Right atrium auricular region (tissue), 2 donors: ENCODE data around the gene ATP6V0A4. TPM values are rescaled to one million over a fixed set of nuclear protein-coding genes. Genes with fewer than 3 reads are reported as not detected.

ENCODE experiments used
- DNase-seq: peaks from one replicate; pipeline ENCODE4 v3.0.0-alpha.2; 2019; ENCODE audit warnings: low spot score
- H3K27ac ChIP-seq, 2 donors: fragments of 200-600 bp; sonication (generic); 1 replicate in 1 of 2; 2 replicates in 1 of 2; pipeline ENCODE4 v1.5.1; 2016 to 2019
- H3K27me3 ChIP-seq, 2 donors: fragments of 200-600 bp; sonication (generic); one replicate each; pipeline versions ENCODE4 v1.5.1 to v1.6.0; 2017 to 2019
- H3K36me3 ChIP-seq: fragments of 200-600 bp; sonication (generic); one replicate; pipeline ENCODE4 v1.5.1; 2016
- H3K4me1 ChIP-seq, 2 donors: fragments of 200-600 bp; sonication (generic); one replicate each; pipeline versions ENCODE4 v1.5.1 to v1.6.0; 2017 to 2019
- H3K4me3 ChIP-seq, 2 donors: fragments of 200-600 bp; sonication (generic); 1 replicate in 1 of 2; 2 replicates in 1 of 2; pipeline ENCODE4 v1.5.1; 2017 to 2019; ENCODE audit warnings: mild to moderate bottlenecking in 1 of 2, moderate library complexity in 1 of 2
- H3K9me3 ChIP-seq, 2 donors: fragments of 200-600 bp; sonication (generic); one replicate each; pipeline ENCODE4 v1.5.1; 2019
- CTCF ChIP-seq, 2 donors: fragments of 200-600 bp; sonication (generic); IDR thresholded peaks; one replicate each; pipeline ENCODE4 v1.5.1; 2019; ENCODE audit warnings: antibody characterized with exemption in 2 of 2
- total RNA-seq, 2 donors: library from RNA; depleted of rRNA; stranded (reverse); fragments of >200 nt; gene quantifications; one replicate each; pipeline ENCODE4 v1.1.0, GENCODE V29; 2016

ATP6V0A4 gene
- total RNA-seq, 2 donors from 2014 or later: not detected

- Histone ChIP-seq H3K4me3 (no peak overlapping the region), H3K4me1 (no peaks in the 10 kb centered on the region), H3K36me3 (no peaks in the 10 kb centered on the region), H3K9me3 (peaks cover 0 to 11% of the 10 kb centered on the region in 2 donors), H3K27ac (no peak overlapping the region), H3K27me3 (no peaks in the 10 kb centered on the region)
- no peak for DNase-seq
- no peak for TF ChIP-seq CTCF (IDR thresholded peaks at IDR 0.05)
These were observed 141.0 kb downstream of the ATP6V0A4 start for GRCh38 chr7:138656952-138657351.

Other genes starting within 250 kb of the ATP6V0A4 start
- not detected for gene SVOPL, start 96.8 kb downstream of the ATP6V0A4 start, total RNA-seq
- gene TMEM213, start 202 bp downstream of the ATP6V0A4 start, total RNA-seq: not detected
- 1 to 10 TPM in 1 of 2 donors, under 1 TPM in 1; 0.85 to 1.4 TPM for gene KIAA1549, start 183.2 kb upstream of the ATP6V0A4 start, total RNA-seq
- 1 to 10 TPM; 7.3 to 9.4 TPM for gene ZC3HAV1L, start 237.8 kb upstream of the ATP6V0A4 start, total RNA-seq